Ascending aorta (tissue), 2 donors: ENCODE measurements around the gene ADAM8. TPM values are rescaled to one million over a fixed set of nuclear protein-coding genes. Genes with fewer than 3 reads are reported as not detected.
"Not testable (repeated sequence)": the region's sequence is repeated elsewhere in the genome, so short reads cannot be mapped to it uniquely, and the experiment has no call there.

Experiments
- DNase-seq, 2 donors: peaks; one replicate each; pipeline ENCODE4 v3.0.0-alpha.2; 2019; ENCODE audit warnings: low spot score in 2 of 2
- H3K27ac ChIP-seq, 2 donors: fragments of 200-600 bp; sonication (generic); one replicate each; pipeline ENCODE4 v1.5.1; 2016 to 2017; ENCODE audit warnings: mild to moderate bottlenecking in 1 of 2
- H3K27me3 ChIP-seq: fragments of 200-600 bp; sonication (generic); one replicate; pipeline ENCODE4 v1.5.1; 2017
- H3K36me3 ChIP-seq, 2 donors: fragments of 200-600 bp; sonication (generic); one replicate each; pipeline ENCODE4 v1.5.1; 2016
- H3K4me1 ChIP-seq, 2 donors: fragments of 200-600 bp; sonication (generic); one replicate each; pipeline ENCODE4 v1.5.1; 2016 to 2017; ENCODE audit warnings: mild to moderate bottlenecking in 1 of 2
- H3K4me3 ChIP-seq, 2 donors: fragments of 200-600 bp; sonication (generic); one replicate each; pipeline ENCODE4 v1.5.1; 2016 to 2017; ENCODE audit warnings: mild to moderate bottlenecking in 1 of 2
- H3K9me3 ChIP-seq, 2 donors: fragments of 200-600 bp; sonication (generic); one replicate each; pipeline ENCODE4 v1.5.1; 2016
- CTCF ChIP-seq, 3 experiments: fragments of 200-600 bp in 2 of 3; fragments of 450-650 bp in 1 of 3; sonication (generic) in 2 of 3; IDR thresholded peaks; one replicate each; pipeline ENCODE4 v1.5.1; 2016 to 2019; ENCODE audit warnings: antibody characterized with exemption in 3 of 3, mild to moderate bottlenecking in 1 of 3, moderate library complexity in 1 of 3
- intact Hi-C: fragments of 100-400 bp; cut with DNase I; formaldehyde crosslinking; loops from one replicate; pipeline ENCODE4 v1.15.1; 2023
- total RNA-seq: library from RNA; depleted of rRNA; stranded (reverse); fragments of >200 nt; gene quantifications from one replicate; pipeline ENCODE4 v1.1.0, GENCODE V29; 2016

Gene ADAM8
- 21.4 TPM for total RNA-seq

- H3K36me3 ChIP-seq: peaks cover 20 to 31% of the 10 kb centered on the region in 2 donors
- H3K27me3 ChIP-seq: no peaks in the 10 kb centered on the region
- intact Hi-C loops: no loop called here
- H3K9me3 ChIP-seq: no peaks in the 10 kb centered on the region
- peaks cover 0 to 3% of the 10 kb centered on the region in 2 donors for H3K4me1 ChIP-seq
- H3K4me3 ChIP-seq: peak within 1 kb of the TSS in 1 of 2 donors; percentile 49
- DNase-seq: no peak
- H3K27ac ChIP-seq: no peak within 1 kb of the TSS
- no peak for TF ChIP-seq CTCF (IDR thresholded peaks at IDR 0.05)
Observed at GRCh38 chr10:133276435-133277201, at the start of gene ADAM8. Gene ADAM8 (minus strand): TSS chr10:133276868. CDS start chr10:133276817, 51 bp downstream.

- Histone ChIP-seq H3K27me3 (peaks cover 19% of the 10 kb centered on the region), H3K4me3 (peak overlapping the region; percentile 44 to 61), H3K9me3 (no peaks in the 10 kb centered on the region), H3K27ac (no peak overlapping the region), H3K4me1 (peaks cover 8 to 11% of the 10 kb centered on the region in 2 donors), H3K36me3 (no peaks in the 10 kb centered on the region)
- no peak for DNase-seq
- intact Hi-C loops: loop anchor here (10.0 kb wide), 1 partner anchor 189 kb away; no protein-coding TSS in a partner anchor
- no peak for TF ChIP-seq CTCF (IDR thresholded peaks at IDR 0.05)
Observed at GRCh38 chr10:133326223-133326551, 49.5 kb upstream of the ADAM8 start.

- Histone ChIP-seq H3K27ac (no peak overlapping the region), H3K27me3 (peaks cover 19% of the 10 kb centered on the region), H3K9me3 (no peaks in the 10 kb centered on the region), H3K36me3 (no peaks in the 10 kb centered on the region), H3K4me1 (peaks cover 8 to 11% of the 10 kb centered on the region in 2 donors), H3K4me3 (peak overlapping the region; percentile 44 to 61)
- no peak for TF ChIP-seq CTCF (IDR thresholded peaks at IDR 0.05)
- intact Hi-C loops: loop anchor here (10.0 kb wide), 1 partner anchor 189 kb away; no protein-coding TSS in a partner anchor
- DNase-seq: no peak
Observed at GRCh38 chr10:133325440-133326222, 49.0 kb upstream of the ADAM8 start.

GRCh38 chr10:133324857-133325260 is 48.2 kb upstream of the ADAM8 start:
- intact Hi-C loops: loop anchor here (10.0 kb wide), 1 partner anchor 190 kb away; no protein-coding TSS in a partner anchor
- Histone ChIP-seq H3K4me1 (peaks cover 8 to 11% of the 10 kb centered on the region in 2 donors), H3K27ac (no peak overlapping the region), H3K9me3 (no peaks in the 10 kb centered on the region), H3K36me3 (no peaks in the 10 kb centered on the region), H3K4me3 (peak overlapping the region; percentile 44 to 61), H3K27me3 (peaks cover 19% of the 10 kb centered on the region)
- DNase-seq: no peak
- no peak for TF ChIP-seq CTCF (IDR thresholded peaks at IDR 0.05)

GRCh38 chr10:133324198-133324792 is 47.6 kb upstream of the ADAM8 start:
- Histone ChIP-seq H3K4me3 (no peak overlapping the region), H3K36me3 (no peaks in the 10 kb centered on the region), H3K27ac (no peak overlapping the region), H3K9me3 (no peaks in the 10 kb centered on the region), H3K4me1 (peaks cover 8 to 11% of the 10 kb centered on the region in 2 donors), H3K27me3 (peaks cover 19% of the 10 kb centered on the region)
- DNase-seq: no peak
- TF ChIP-seq CTCF (IDR thresholded peaks at IDR 0.05): no peak
- intact Hi-C loops: loop anchor here (10.0 kb wide), 1 partner anchor 191 kb away; no protein-coding TSS in a partner anchor

GRCh38 chr10:133322064-133322709 is 45.5 kb upstream of the ADAM8 start:
- DNase-seq, H3K27ac ChIP-seq, H3K36me3 ChIP-seq, H3K4me3 ChIP-seq, H3K9me3 ChIP-seq: not testable (repeated sequence)
- H3K4me1 ChIP-seq: peaks cover 8 to 15% of the 10 kb centered on the region in 2 donors
- peaks cover 17% of the 10 kb centered on the region for H3K27me3 ChIP-seq
- intact Hi-C loops: loop anchor here (10.0 kb wide), 1 partner anchor 193 kb away; no protein-coding TSS in a partner anchor

- not testable (repeated sequence) for H3K9me3 ChIP-seq, H3K27me3 ChIP-seq, DNase-seq, H3K4me3 ChIP-seq, H3K27ac ChIP-seq, H3K36me3 ChIP-seq
- peaks cover 6 to 11% of the 10 kb centered on the region in 2 donors for H3K4me1 ChIP-seq
- intact Hi-C loops: loop anchor here (10.0 kb wide), 1 partner anchor 194 kb away; no protein-coding TSS in a partner anchor
Observed at GRCh38 chr10:133320852-133321422, 44.3 kb upstream of the ADAM8 start.
